Adipocyte (in vitro differentiated cells): ENCODE data around the gene AP3B2.

ENCODE experiments used
- DNase-seq: peaks from one replicate; pipeline ENCODE4 v3.0.0-alpha.2; 2015; ENCODE audit warnings: low read depth
- H3K27me3 ChIP-seq: replicated peaks from 2 replicates; pipeline ENCODE4 v1.7.0; 2013; ENCODE audit warnings: mild to moderate bottlenecking, low read length, moderate library complexity; ENCODE audit not compliant: control insufficient read depth, insufficient read depth
- H3K36me3 ChIP-seq: 2 replicates; pipeline ENCODE4 v1.7.0; 2013; ENCODE audit warnings: low read length, mild to moderate bottlenecking, moderate library complexity; ENCODE audit not compliant: control insufficient read depth, insufficient read depth, severe bottlenecking
- H3K4me1 ChIP-seq: 2 replicates; pipeline ENCODE4 v1.7.0; 2013; ENCODE audit warnings: mild to moderate bottlenecking, low read length, moderate library complexity; ENCODE audit not compliant: control insufficient read depth, insufficient read depth
- H3K4me3 ChIP-seq: 2 replicates; pipeline ENCODE4 v1.7.0; 2013; ENCODE audit warnings: mild to moderate bottlenecking, low read length, moderate library complexity
- H3K9ac ChIP-seq: 2 replicates; pipeline ENCODE4 v1.7.0; 2013; ENCODE audit warnings: mild to moderate bottlenecking, low read length, moderate library complexity
- H3K9me3 ChIP-seq: 2 replicates; pipeline ENCODE4 v1.7.0; 2013; ENCODE audit warnings: mild to moderate bottlenecking, low read length, moderate library complexity; ENCODE audit not compliant: control insufficient read depth

Gene AP3B2

DNA sequence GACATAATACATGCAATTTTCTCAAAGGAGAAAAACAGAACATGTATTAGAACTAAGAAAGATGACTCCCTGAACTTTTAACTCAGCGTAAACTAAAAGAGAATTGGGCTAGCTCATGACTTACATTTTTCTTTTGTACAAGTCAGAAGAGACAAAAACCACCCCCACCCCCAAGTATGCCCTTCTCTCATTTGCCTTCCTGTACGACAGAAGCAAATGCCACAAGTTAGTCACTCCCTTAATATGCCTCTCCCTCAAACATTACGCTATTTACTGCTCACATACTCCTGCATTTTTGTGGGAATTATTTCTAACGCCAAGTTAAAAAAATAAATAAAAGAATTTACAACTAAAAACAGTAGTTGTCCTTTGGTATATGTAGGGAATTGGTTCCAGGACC lies 84.5 kb downstream of the AP3B2 start:
- Histone ChIP-seq H3K9ac (no peak overlapping the region), H3K27me3 (no peaks in the 10 kb centered on the region), H3K4me3 (no peak overlapping the region), H3K4me1 (no peaks in the 10 kb centered on the region), H3K9me3 (no peaks in the 10 kb centered on the region), H3K36me3 (no peaks in the 10 kb centered on the region)
- no peak for DNase-seq

DNA sequence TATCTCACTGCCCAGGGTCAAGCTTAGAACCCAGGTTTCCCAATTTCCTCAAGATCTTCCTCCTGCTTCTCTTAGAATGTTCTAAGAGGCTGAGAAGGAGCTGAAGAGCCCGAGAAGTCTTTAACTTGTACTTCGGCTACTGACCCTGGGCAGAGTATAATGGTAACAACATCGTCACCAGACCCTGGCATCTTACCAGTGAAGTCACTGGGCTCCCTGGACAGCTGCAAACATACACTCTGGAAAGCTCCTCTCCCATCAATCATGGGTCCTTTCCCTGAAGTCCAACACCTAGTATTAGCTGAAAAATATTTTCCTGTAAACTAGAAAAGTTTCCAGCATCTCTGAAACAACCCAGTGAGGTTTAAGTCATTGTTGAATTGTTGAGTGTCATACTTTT lies 85.2 kb downstream of the AP3B2 start:
- no peak overlapping the region for H3K4me3 ChIP-seq
- H3K4me1 ChIP-seq: no peaks in the 10 kb centered on the region
- no peaks in the 10 kb centered on the region for H3K27me3 ChIP-seq
- no peaks in the 10 kb centered on the region for H3K36me3 ChIP-seq
- H3K9ac ChIP-seq: no peak overlapping the region
- no peak for DNase-seq
- no peaks in the 10 kb centered on the region for H3K9me3 ChIP-seq

DNA sequence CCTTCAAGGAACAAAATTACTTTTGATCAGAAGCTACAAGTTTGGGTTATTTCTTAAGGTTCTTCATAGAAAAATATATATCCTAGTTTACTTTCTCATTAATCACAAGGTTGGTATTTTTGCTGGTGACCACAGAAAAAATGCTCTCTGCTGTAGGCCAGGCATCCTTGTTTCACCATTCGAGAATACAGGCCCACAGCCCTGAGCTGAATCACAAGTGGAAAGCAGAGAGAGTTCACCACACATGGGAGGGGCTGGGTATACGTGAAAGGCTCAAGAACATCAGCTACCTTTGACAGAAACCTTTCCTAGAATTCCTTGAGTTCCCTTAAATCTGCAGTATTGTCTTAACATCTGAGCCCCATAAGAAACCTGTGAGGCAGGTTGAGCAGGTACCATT lies 85.7 kb downstream of the AP3B2 start:
- DNase-seq: peak; percentile 24
- Histone ChIP-seq H3K36me3 (no peaks in the 10 kb centered on the region), H3K4me1 (no peaks in the 10 kb centered on the region), H3K27me3 (no peaks in the 10 kb centered on the region), H3K9ac (no peak overlapping the region), H3K4me3 (no peak overlapping the region), H3K9me3 (no peaks in the 10 kb centered on the region)

DNA sequence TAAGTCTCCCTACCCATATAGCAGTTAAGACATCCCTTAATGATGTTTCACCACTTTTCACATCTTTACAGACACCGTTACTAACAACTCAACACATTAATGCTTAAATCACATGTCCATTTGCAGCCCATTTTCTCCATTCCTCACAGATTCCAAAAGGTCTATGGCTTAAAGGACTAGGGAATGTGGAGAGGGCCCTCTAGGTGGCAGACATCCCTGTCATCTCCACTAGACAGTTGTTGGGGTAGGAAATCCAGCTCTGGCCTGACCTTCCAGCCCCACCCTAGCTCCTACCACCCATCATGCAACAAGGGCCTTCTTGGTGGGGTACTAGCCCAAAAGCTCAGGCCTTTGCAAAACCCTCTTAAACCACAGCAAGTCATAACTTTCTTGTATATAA lies 87.7 kb downstream of the AP3B2 start:
- no peaks in the 10 kb centered on the region for H3K27me3 ChIP-seq
- no peaks in the 10 kb centered on the region for H3K4me1 ChIP-seq
- H3K9ac ChIP-seq: no peak overlapping the region
- no peaks in the 10 kb centered on the region for H3K9me3 ChIP-seq
- no peaks in the 10 kb centered on the region for H3K36me3 ChIP-seq
- H3K4me3 ChIP-seq: no peak overlapping the region
- DNase-seq: no peak

DNA sequence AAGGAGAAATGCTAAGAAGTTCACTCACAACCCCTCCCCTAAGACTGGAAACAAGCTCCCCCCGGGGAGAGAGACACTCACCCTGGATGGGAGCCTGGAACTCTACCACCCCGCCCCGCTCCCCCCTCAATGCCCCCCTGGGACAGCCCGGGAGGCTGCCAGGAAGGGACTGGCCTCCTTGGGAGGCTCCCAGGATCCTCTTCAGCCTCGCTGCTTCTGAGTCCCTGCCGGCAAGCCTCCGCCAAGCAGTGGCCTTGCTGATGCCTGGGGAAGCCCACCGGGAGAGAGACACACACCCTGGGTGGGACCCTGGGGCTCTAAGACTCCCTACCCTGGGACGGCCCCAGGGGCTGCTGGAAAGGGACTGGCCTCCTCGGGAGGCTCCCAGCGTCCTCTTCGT lies 95.9 kb downstream of the AP3B2 start:
- H3K27me3 ChIP-seq: no peaks in the 10 kb centered on the region
- H3K9ac ChIP-seq: peak overlapping the region; percentile 65
- no peaks in the 10 kb centered on the region for H3K36me3 ChIP-seq
- peaks cover 27% of the 10 kb centered on the region for H3K4me1 ChIP-seq
- peak overlapping the region; percentile 37 for H3K4me3 ChIP-seq
- no peaks in the 10 kb centered on the region for H3K9me3 ChIP-seq
- DNase-seq: no peak

DNA sequence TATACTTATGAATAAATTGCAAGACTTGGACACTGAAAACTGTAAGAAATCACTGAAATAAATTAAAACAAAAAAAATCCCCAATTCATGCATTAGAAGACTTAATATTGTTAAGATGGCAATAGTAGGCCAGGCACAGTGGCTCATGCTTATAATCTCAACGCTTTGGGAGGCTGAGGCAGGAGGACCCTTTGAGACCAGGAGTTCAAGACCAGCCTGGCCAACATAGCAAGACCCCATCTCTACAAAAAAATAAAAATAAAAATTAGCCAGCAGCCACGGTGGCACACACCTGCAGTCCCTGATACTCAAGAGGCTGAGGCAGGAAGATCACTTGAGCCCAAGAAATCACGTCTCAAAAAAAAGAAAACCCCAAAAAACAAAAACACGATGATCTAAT lies 98.3 kb downstream of the AP3B2 start:
- no peak overlapping the region for H3K9ac ChIP-seq
- H3K4me3 ChIP-seq: no peak overlapping the region
- H3K27me3 ChIP-seq: no peaks in the 10 kb centered on the region
- no peaks in the 10 kb centered on the region for H3K9me3 ChIP-seq
- no peaks in the 10 kb centered on the region for H3K36me3 ChIP-seq
- peaks cover 27% of the 10 kb centered on the region for H3K4me1 ChIP-seq
- DNase-seq: no peak
